HG03378 (cell line): ENCODE data around the gene ATG9B.
"Not testable (repeated sequence)": the region's sequence is repeated elsewhere in the genome, so short reads cannot be mapped to it uniquely, and the experiment has no call there.

Source experiments
- ATAC-seq: cut with Tn5 transposase; IDR thresholded peaks from one replicate; pipeline ENCODE4 v1.9.1; 2021; ENCODE audit warnings: mild to moderate bottlenecking, moderate library complexity; ENCODE audit not compliant: unreplicated experiment

The ATG9B gene

GRCh38 chr7:151018421-151019129, 5.7 kb downstream of the ATG9B start:
- no peak for ATAC-seq

GRCh38 chr7:151017953-151018420, 6.3 kb downstream of the ATG9B start:
- ATAC-seq = no peak

- ATAC-seq = no peak
Observed at GRCh38 chr7:151017370-151017952, 6.8 kb downstream of the ATG9B start.

DNA sequence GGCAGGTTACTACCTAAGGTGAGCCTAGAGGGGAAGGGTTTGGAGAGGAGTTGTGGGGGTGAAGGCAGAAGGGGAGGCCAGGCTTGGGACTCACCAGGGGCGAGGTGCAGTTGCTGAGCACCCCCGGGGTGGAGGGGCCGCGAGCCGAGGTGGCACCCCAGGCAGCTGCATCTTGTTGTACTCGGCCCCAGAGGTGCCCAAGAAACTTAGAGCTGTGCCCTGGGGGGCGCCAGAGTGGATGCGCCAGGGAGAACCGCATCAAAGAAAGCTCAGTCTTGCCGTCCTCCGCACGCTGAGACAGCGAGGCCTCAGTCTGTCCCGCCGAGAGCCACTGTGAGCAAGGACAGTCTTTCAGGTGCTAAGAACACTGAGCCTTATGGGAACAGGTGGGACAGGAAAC, 7.4 kb downstream of the ATG9B start:
- ATAC-seq = no peak

- ATAC-seq = no peak
Observed at GRCh38 chr7:151016505-151016904, 7.8 kb downstream of the ATG9B start.

DNA sequence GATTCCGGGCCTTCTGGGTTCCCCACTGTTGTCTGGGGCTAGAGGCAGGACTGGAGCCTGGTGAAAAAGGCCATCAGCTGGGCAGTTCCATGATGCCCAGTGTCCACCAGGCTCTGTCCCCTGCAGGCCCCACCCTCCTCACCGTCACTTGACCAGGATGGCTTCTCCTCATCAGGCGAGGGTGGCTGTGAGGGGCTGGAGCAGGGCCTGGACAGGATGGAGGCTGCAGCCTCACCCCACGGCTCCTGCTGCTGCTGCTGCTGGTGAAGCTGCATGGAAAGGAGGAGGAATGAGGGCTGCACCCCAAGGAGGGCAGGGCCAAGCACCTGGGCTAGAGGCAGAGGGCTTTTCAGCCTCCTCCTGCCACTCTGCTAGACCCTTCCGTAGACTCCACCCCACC, 8.3 kb downstream of the ATG9B start:
- ATAC-seq = no peak

DNA sequence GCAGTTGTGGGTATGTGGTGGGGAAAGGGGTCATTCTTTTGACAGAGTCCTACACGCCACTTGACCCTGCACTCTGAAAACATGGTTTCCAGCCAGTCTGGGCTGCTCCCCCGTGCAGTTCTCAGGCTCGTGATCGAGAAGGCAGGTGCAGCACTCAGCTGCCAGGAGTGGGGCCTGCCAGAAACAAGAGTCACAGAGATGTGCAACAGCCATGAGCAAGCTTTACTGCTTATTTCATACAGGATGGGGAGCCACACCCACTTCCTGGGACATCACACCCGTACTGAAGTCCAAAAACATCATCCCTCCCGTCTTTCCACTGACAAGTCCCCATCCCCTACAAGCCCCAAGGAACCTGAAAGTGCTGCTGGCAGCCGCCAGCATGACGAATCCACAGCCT, 9.3 kb downstream of the ATG9B start:
- no peak for ATAC-seq

GRCh38 chr7:151013733-151014497, 10.4 kb downstream of the ATG9B start:
- ATAC-seq = no peak

DNA sequence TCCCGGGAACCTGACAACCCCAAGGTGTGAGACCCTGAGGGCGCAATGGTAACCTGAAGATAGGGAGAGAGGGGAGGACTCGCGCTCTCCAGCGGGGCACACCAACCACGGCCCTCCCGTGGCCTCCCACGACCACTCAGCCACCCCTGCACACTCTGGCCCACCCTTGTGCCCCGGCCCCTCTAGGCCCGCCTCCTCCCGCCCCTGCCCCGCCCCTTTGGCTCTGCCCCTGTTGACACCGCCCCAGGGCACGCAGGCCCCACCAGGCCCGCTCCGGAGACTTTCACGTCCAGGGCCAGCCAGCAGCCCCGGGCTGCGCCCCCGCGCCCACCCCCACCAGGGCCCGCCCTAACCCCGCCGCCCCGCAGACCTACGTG, 10.9 kb downstream of the ATG9B start:
- no peak for ATAC-seq

DNA sequence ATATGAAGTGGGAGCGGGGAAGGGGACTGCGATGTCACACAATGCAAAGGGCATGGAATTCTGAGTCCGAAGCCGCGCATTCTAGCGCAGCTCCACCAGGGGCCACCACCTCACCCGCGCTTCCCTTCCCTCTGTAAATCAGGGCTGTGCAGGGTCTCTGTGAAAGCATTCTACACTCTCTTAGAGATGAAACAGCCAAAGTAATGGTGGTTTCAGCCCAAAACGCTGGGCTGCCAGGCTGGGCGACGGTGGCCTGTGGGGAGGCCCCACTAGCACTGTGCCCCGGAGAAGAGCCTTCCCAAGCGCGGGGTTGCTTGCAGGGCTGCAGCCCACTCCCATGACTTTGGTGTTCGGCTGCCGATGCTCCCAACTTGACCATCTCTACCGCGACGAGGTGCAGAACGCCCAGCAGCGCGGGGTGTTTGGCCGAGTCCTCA, 11.4 kb downstream of the ATG9B start:
- ATAC-seq = no peak

DNA sequence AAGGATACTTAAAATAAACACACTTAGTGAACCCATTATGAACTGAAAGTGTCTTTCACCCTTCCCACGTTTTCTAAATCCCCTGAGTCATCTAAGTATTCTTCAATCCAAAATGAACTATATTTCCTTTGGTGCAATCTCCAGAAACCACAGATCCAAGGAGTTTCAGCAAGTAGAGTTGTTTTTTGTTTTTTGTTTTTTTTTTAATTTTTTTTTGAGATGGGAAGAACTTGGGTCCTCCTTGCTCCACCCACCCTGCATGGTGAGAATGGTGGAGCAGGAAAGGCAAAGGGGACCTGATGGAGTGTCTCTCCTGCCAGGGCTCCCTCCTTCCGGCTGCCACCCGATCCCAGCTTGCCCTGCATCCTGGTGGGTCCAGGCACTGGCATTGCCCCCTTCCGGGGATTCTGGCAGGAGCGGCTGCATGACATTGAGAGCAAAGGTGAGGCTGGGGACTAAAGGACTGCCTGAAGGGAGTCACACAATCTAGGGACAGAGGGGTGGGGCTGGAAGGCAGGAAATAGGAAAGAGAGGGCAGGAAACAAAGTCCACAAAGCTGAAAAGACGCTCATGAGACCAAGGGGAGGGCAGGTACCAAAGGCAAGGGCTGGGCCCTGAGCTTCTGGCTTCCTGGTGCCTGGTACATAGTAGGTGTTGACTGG, 12.1 kb downstream of the ATG9B start:
- ATAC-seq = no peak

- not testable (repeated sequence) for ATAC-seq
Observed at GRCh38 chr7:151011616-151012015, 12.7 kb downstream of the ATG9B start.

DNA sequence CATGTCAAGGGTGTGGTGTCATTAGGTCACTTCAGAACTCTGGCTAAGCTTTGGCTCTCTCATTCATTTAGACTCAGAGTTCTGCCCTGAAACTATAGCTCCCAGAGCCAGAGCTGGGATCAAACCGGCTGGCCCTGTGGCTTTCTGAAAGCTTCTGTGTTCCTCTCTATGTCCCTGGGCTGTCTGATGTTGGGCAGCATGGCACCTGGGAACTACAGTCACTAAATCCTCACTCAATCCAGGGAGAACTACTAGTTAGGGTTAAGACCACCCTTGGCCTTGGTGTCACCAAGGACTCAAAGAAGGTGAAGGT, 13.2 kb downstream of the ATG9B start:
- ATAC-seq = no peak

- no peak for ATAC-seq
Observed at GRCh38 chr7:151010307-151011096, 13.8 kb downstream of the ATG9B start.

GRCh38 chr7:151010037-151010306, 14.3 kb downstream of the ATG9B start:
- no peak for ATAC-seq

GRCh38 chr7:151009327-151010036, 14.8 kb downstream of the ATG9B start:
- no peak for ATAC-seq

DNA sequence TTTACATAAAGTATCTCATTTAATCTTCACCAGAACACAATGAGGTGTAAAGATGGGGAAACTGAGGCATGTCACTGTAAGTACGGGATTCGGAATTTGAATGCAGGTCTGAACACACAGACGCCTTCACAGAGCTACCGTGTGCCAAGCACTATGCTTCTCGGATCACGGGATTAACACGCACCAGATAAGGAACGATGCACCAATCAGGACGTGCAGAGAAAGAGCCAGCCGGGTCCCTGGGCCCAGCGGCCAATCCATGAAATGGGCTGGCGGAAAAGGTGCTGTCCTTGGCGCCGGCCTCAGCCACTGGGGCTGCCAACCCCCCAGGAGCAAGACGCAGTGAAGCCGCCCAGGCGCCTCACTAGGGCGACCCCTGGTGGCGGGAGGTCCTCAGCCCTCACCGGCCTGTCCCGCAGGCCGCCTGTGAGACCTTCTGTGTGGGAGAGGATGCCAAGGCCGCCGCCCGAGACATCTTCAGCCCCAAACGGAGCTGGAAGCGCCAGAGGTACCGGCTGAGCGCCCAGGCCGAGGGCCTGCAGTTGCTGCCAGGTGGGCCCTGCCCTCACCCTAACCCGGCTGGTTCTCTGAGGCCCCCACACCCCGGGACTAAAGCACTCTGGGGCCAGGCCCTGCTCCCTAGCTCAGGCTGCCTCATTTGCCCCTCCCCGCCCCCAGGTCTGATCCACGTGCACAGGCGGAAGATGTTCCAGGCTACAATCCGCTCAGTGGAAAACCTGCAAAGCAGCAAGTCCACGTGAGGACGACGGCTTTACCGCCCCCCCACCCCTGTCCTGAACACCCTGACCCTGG, 15.6 kb downstream of the ATG9B start:
- ATAC-seq = peak; percentile 66

GRCh38 chr7:151008143-151008510, 16.2 kb downstream of the ATG9B start:
- ATAC-seq = no peak

DNA sequence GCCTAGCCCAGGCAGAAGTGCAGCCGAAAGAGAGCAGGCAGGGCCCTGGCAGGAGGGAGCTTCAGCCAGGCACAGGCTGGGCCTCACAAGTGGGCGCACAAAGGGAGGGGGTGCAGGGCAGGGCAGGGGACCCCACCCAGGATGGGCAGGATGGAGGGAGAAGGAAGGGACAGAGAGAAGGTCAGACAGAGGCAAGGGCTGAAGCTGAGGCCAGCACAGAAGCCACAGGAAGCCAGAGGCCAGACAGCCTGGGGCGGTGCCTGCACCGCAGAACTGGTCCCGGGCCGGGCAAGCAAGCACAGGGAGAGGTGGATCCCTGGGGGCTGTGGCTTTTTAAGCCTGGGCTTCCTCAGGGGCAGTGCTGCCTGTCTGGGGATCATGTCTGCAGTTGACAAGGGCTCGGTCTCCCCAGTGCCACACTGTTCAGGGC, 16.8 kb downstream of the ATG9B start:
- no peak for ATAC-seq
